ENCODE measurements around the gene COMP. TPM values are rescaled to one million over a fixed set of nuclear protein-coding genes. Genes with fewer than 3 reads are reported as not detected.
"Not testable (repeated sequence)": the region's sequence is repeated elsewhere in the genome, so short reads cannot be mapped to it uniquely, and the experiment has no call there.

Gene COMP
- total RNA-seq, 1 experiment from 2014 or later, result not detected

DNA sequence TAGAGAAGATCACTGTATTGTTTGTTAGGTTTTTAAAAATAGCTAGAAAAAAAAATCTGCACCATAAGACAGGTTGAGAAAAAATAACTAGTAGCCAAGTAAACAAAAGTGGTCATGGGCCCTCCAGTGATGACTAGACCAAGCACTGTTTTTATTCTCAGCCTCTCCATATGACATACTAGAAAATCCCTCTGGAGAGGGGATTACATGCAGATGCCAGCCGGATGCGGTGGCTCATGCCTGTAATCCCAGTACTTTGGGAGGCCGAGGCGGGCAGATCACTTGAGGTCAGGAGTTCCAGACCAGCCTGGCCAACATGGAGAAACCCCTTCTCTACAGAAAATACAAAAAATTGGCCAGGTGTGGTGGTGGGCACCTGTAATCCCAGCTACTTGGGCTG lies 25.5 kb upstream of the COMP start:
- not testable (repeated sequence) for H3K4me1 ChIP-seq (replicated peaks); H3K9me3 ChIP-seq (replicated peaks); H3K27ac ChIP-seq; H3K4me3 ChIP-seq; H3K36me3 ChIP-seq; DNase-seq (ENCODE audit: low read depth in 1 of 2, low spot score in 2 of 2)
- H3K27me3 ChIP-seq (replicated peaks), result peaks cover 15% of the 10 kb centered on the region; the same call in 1 of the 2 replicates

DNA sequence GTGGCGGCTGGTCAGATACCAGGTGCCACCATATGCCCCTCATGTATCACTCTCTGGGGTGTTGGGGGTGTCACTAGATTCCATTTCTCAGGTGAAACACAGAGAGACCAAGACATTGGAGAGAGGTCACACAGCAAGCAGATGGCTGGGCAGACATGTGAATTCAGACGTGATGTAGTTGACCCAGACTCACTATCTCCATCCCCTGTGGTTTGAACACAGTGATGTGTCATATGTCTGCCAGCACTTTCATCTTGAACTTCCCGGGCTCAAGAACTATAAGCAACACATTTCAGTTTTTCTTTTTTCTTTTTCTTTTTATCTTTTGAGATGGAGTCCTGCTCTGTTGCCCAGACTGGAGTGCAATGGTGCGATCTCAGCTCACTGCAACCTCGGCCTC lies 24.6 kb upstream of the COMP start:
- no peak for DNase-seq (ENCODE audit: low read depth in 1 of 2, low spot score in 2 of 2)
- Histone ChIP-seq H3K27me3 (replicated peaks) (peaks cover 15% of the 10 kb centered on the region; the same call in 1 of the 2 replicates), H3K4me3 (no peak overlapping the region), H3K4me1 (replicated peaks) (no peaks in the 10 kb centered on the region), H3K27ac (no peak overlapping the region), H3K36me3 (no peaks in the 10 kb centered on the region), H3K9me3 (replicated peaks) (no peaks in the 10 kb centered on the region)

DNA sequence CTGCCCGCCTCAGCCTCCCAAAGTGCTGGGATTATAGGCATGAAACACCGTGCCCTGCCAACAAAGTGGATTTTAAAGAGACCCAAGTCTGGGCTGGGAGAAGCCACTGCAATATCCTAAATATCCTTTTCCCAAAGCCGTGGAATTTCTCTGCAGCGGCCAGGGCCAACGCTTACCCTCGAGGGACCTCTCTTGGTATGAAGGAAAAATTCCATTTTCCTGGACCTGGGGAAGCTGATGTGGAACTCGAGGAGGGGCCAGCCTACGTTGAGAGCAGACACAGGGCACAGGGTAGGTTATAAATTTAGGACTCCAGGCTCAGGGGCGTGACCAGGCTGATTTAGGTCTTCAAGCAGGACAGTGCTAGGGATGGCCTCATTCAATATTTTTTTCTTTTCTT lies 23.0 kb upstream of the COMP start:
- H3K9me3 ChIP-seq (replicated peaks), result no peaks in the 10 kb centered on the region
- no peak for DNase-seq (ENCODE audit: low read depth in 1 of 2, low spot score in 2 of 2)
- no peak overlapping the region for H3K4me3 ChIP-seq
- H3K36me3 ChIP-seq, result no peaks in the 10 kb centered on the region
- H3K4me1 ChIP-seq (replicated peaks), result no peaks in the 10 kb centered on the region
- no peak overlapping the region for H3K27ac ChIP-seq
- H3K27me3 ChIP-seq (replicated peaks), result peaks cover 15% of the 10 kb centered on the region; the same call in 1 of the 2 replicates

DNA sequence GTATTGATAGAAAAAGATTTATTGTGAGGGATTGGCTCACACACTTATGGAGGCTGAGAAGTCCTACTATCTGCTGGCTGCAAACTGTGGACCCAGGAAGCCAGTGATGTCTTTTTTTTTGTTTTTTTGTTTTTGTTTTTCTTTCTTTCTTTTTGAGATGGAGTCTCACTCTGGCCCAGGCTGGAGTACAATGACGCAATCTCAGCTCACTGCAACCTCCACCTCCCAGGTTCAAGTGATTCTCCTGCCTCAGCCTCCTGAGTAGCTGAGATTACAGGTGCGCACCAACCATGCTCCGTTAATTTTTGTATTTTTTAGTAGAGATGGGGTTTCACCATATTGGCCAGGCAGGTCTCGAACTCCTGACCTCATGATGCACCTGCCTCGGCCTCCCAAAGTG lies 20.5 kb upstream of the COMP start:
- H3K36me3 ChIP-seq; H3K27ac ChIP-seq; H3K4me1 ChIP-seq (replicated peaks); H3K27me3 ChIP-seq (replicated peaks); H3K4me3 ChIP-seq; DNase-seq (ENCODE audit: low read depth in 1 of 2, low spot score in 2 of 2); H3K9me3 ChIP-seq (replicated peaks): not testable (repeated sequence)

DNA sequence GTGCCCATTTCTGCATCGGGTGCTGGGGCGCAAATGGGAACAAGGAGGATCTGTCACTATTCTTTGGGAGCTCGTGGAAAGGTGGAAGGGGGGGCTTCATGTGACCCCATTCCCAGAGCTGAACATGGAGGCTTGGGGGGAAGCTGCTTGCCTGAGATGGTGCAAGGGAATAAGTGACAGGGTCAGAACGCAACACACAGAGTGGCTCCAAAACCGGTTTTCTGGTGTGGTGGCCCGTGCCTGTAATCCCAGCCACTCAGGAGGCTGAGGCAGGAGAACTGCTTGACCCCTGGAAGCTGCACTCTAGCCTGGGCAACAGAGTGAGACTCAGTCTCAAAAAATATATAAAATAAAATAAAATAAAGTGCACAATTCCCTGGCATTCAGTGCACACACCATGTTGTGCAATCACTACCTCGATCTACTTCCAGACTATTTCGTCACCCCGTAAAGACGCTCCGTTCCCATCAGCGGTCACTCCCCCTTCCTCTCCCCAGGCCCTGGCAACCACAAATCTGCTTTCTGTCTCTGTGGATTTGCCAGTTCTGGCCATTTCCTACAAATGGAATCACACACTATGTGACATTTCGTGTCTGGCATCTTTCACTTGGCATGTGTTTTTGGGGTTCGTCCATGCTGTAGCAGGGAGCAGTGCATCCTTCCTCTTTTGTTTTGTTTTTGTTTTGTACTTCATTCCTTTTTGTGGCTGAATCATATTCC lies 18.2 kb upstream of the COMP start:
- H3K36me3 ChIP-seq, result no peaks in the 10 kb centered on the region
- no peak for DNase-seq (ENCODE audit: low read depth in 1 of 2, low spot score in 2 of 2)
- no peaks in the 10 kb centered on the region for H3K9me3 ChIP-seq (replicated peaks)
- H3K27ac ChIP-seq, result no peak overlapping the region
- no peak overlapping the region for H3K4me3 ChIP-seq
- H3K4me1 ChIP-seq (replicated peaks), result no peaks in the 10 kb centered on the region
- 0 out of 2 replicates have a peak, but pooled peaks cover 7% of the 10 kb centered on the region for H3K27me3 ChIP-seq (replicated peaks)

DNA sequence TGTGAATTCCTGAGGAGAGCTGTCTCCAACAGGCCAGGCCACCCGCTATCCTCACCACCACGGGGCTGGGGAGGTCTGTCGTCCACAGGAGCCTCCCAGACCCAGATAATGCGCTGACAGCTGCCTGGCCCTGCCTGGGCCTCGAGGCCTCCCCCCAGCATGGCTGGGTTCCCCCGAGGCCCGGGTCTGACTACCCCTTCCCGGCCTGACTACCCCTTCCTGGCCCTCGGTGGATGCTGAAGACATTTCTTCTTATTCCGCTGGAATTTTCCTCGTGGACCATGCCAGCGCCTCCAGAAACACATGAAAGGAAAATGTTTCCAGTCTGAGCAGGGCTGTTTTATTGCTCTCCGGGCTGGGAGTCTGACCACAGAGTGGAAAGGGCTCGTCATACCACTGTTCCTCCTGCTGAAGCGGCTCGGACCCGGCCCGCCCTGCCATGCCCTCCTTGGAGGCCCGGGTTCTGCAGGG lies 16.8 kb upstream of the COMP start:
- H3K27me3 ChIP-seq (replicated peaks), result no peaks in the 10 kb centered on the region
- no peak overlapping the region for H3K4me3 ChIP-seq
- no peak for DNase-seq (ENCODE audit: low read depth in 1 of 2, low spot score in 2 of 2)
- no peaks in the 10 kb centered on the region for H3K36me3 ChIP-seq
- H3K4me1 ChIP-seq (replicated peaks), result no peaks in the 10 kb centered on the region
- no peaks in the 10 kb centered on the region for H3K9me3 ChIP-seq (replicated peaks)
- H3K27ac ChIP-seq, result no peak overlapping the region

DNA sequence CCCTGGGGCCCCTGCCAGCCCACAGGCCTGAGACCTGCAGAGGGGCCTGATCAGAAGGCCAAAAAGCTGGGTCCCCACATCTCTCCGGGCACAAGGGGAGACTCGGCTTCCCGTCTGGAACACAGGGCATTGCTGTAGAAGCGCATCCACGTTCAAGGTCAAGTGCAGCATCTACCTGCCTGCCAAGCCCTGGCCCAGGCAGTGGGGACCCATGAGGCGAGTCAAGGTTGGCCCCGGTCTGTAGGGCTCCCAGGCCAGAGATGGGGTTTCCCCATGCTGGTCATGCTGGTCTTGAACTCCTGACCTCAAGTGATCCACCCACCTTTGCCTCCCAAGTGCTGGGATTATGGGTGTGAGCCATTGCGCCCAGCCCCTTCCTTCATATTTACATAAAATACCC lies 13.5 kb upstream of the COMP start:
- Histone ChIP-seq H3K27ac (no peak overlapping the region), H3K4me1 (replicated peaks) (no peaks in the 10 kb centered on the region)

DNA sequence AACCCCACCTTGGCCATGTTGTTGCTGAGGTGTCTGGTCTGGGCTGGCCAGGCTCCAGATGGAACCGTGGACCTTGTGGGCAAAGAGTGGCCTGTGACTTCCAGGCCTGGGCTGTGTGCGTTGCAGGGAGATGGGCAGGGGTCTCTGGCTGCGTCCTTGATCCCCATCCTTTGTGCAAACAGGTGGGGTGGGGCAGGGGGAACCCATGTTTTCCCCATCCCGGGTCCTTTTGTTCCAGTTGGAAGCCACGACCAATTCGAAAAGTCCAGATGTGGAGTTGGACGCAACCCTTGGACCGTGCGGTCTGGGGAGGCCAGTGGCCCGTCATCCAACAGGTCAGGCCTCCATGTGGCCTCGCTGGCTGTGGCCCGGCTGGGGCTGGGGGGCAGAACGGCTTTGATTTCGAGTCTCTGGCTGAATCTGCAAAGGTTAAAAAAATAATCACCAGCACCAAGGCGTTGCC lies 13.1 kb upstream of the COMP start:
- H3K9me3 ChIP-seq (replicated peaks), result no peaks in the 10 kb centered on the region
- H3K4me1 ChIP-seq (replicated peaks), result no peaks in the 10 kb centered on the region

More for the DNA sequence above, 13.5 kb upstream of the COMP start:
- no peaks in the 10 kb centered on the region; the same call in 1 of the 2 replicates for H3K27me3 ChIP-seq (replicated peaks)
- no peak overlapping the region for H3K4me3 ChIP-seq
- H3K36me3 ChIP-seq, result no peaks in the 10 kb centered on the region
- no peaks in the 10 kb centered on the region for H3K9me3 ChIP-seq (replicated peaks)
- no peak for DNase-seq (ENCODE audit: low read depth in 1 of 2, low spot score in 2 of 2)

DNA sequence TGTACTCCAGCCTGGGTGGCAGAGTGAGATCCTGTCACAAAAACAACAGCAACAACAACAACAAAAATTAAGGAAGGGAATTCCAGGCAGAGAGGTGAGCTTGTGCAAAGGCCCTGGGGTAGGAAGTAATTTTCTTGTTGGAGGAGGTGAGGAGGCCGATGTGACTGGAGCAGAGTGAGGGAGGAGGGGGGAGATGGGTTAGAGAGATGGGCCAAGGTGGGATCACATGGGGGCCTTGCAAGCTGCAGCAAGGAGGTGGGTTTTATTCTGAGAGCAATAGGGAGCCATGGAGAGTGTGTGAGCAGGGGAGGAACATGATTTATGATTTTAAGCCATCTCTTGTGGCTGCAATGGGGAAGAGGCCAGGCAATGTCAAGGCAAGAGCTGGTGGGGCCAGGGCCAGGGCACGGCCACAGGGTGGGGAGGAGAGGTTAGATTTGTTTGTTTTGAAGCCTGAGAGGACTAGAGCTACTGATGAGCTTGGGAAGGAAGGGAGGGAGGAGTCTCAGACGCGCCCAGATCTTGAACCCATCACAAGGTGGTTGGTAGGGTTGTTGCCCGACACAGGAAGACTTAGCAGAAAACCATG lies 12.5 kb upstream of the COMP start:
- Histone ChIP-seq H3K4me1 (replicated peaks) (no peaks in the 10 kb centered on the region), H3K27me3 (replicated peaks) (no peaks in the 10 kb centered on the region; the same call in 1 of the 2 replicates), H3K27ac (no peak overlapping the region), H3K9me3 (replicated peaks) (no peaks in the 10 kb centered on the region), H3K4me3 (no peak overlapping the region), H3K36me3 (no peaks in the 10 kb centered on the region)
- DNase-seq (ENCODE audit: low read depth in 1 of 2, low spot score in 2 of 2), result no peak

More for the DNA sequence above, 13.1 kb upstream of the COMP start:
- H3K4me3 ChIP-seq, result no peak overlapping the region
- no peak for DNase-seq (ENCODE audit: low read depth in 1 of 2, low spot score in 2 of 2)
- H3K27ac ChIP-seq, result no peak overlapping the region
- no peaks in the 10 kb centered on the region; the same call in 1 of the 2 replicates for H3K27me3 ChIP-seq (replicated peaks)
- H3K36me3 ChIP-seq, result no peaks in the 10 kb centered on the region

DNA sequence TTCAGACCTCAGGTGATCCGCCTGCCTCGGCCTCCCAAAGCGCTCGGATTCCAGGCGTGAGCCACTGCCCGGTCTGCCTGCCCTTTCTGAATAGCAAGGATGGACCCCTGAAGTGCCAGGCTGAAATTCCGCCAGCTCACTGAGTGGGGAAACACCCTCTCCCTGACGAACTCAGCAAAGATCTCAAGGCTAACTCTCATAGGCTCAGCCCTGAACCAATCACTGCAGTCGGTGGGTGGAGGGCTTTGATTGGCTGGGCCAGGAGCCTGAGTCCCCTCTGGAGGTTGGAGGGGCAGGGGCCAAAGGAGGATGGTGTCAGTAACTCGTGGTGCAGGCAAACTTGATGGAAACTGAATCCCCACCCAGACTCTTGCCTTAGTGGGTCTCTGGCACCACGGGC lies 11.2 kb upstream of the COMP start:
- Histone ChIP-seq H3K4me3 (no peak overlapping the region), H3K9me3 (replicated peaks) (no peaks in the 10 kb centered on the region), H3K4me1 (replicated peaks) (no peaks in the 10 kb centered on the region), H3K27ac (no peak overlapping the region), H3K36me3 (no peaks in the 10 kb centered on the region), H3K27me3 (replicated peaks) (peaks cover 6% of the 10 kb centered on the region; the same call in 1 of the 2 replicates)
- no peak for DNase-seq (ENCODE audit: low read depth in 1 of 2, low spot score in 2 of 2)

DNA sequence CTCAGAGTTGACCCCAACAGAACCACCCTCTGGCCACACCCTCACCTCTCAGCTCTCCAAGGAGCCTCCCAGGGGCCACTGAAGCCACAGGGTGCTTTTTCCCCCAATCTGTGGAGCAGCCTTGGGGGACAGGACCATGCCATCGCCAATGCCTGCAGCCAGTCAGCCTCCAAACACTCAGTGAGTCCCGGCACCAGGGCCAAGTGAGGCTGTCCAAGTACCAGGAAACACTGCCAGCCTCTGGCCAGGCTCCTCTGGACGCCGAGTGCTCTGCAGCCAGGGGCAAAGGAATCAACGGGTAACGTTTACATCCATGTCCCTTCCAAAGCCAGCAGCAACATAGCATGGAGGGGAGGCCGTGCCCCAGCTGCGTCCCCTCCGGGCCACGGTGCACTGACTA lies 9.5 kb upstream of the COMP start:
- H3K4me1 ChIP-seq (replicated peaks), result no peaks in the 10 kb centered on the region
- no peaks in the 10 kb centered on the region for H3K36me3 ChIP-seq
- H3K9me3 ChIP-seq (replicated peaks), result no peaks in the 10 kb centered on the region
- no peak overlapping the region for H3K4me3 ChIP-seq
- H3K27ac ChIP-seq, result no peak overlapping the region
- peaks cover 9% of the 10 kb centered on the region; the same call in 1 of the 2 replicates for H3K27me3 ChIP-seq (replicated peaks)
- no peak for DNase-seq (ENCODE audit: low read depth in 1 of 2, low spot score in 2 of 2)

DNA sequence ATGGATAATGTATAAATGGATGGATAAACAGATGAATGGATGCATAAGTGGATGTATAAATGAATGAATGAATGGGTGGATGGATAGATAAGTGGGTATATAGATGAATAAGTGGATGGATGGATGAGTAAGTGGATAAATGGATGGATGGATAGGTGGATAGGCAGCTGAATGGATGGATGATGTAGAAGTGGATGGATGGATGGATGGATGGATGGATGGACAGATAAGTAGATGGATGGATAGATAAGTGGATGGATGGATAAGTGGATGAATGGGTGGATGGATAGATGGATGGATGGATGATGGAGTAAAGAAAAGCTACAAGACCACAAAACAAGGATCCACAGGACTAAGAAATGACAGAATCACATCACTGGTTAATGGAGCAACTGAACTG lies 9.0 kb upstream of the COMP start:
- H3K9me3 ChIP-seq (replicated peaks), result no peaks in the 10 kb centered on the region
- H3K36me3 ChIP-seq, result no peaks in the 10 kb centered on the region
- DNase-seq (ENCODE audit: low read depth in 1 of 2, low spot score in 2 of 2), result no peak
- H3K27ac ChIP-seq, result no peak overlapping the region
- peaks cover 13% of the 10 kb centered on the region; the same call in 1 of the 2 replicates for H3K27me3 ChIP-seq (replicated peaks)
- H3K4me1 ChIP-seq (replicated peaks), result no peaks in the 10 kb centered on the region
- H3K4me3 ChIP-seq, result no peak overlapping the region

DNA sequence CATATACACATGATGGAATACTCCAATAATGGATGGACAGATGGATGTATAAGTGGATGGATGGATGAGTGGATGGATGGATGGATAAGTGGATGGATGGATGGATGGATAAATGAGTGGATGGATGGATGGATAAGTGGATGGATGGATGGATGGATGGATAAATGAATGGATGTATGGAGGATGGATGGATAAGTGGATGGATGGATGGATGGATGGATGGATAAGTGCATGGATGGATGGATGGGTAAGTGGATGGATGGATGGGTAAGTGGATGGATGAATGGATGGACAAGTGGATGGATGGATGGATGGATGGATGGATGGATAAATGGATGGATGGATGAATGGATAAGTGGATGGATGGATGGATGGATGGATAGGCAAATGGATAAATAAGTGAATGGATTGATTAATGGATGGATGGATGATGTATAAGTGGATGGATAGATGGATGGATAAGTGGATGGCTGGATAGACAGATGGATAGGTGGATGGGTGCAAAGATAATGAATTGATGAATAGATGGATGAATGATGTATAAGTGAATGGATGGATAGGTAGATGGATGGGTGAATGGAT lies 8.4 kb upstream of the COMP start:
- no peak overlapping the region for H3K4me3 ChIP-seq
- H3K27ac ChIP-seq, result no peak overlapping the region
- H3K27me3 ChIP-seq (replicated peaks), result peaks cover 16% of the 10 kb centered on the region; the same call in 1 of the 2 replicates
- no peaks in the 10 kb centered on the region for H3K36me3 ChIP-seq
- H3K4me1 ChIP-seq (replicated peaks), result no peaks in the 10 kb centered on the region
- no peak for DNase-seq (ENCODE audit: low read depth in 1 of 2, low spot score in 2 of 2)
- H3K9me3 ChIP-seq (replicated peaks), result no peaks in the 10 kb centered on the region

All from SJSA1 (cell line).